Stimulated activated naive CD4-positive, alpha-beta T cell (primary cell): ENCODE measurements around the gene ASTN1.

Experiments
- DNase-seq, 6 experiments: peaks; one replicate each; lab custom pipeline; 2025; lab: John Stamatoyannopoulos, UW

Gene ASTN1

DNA sequence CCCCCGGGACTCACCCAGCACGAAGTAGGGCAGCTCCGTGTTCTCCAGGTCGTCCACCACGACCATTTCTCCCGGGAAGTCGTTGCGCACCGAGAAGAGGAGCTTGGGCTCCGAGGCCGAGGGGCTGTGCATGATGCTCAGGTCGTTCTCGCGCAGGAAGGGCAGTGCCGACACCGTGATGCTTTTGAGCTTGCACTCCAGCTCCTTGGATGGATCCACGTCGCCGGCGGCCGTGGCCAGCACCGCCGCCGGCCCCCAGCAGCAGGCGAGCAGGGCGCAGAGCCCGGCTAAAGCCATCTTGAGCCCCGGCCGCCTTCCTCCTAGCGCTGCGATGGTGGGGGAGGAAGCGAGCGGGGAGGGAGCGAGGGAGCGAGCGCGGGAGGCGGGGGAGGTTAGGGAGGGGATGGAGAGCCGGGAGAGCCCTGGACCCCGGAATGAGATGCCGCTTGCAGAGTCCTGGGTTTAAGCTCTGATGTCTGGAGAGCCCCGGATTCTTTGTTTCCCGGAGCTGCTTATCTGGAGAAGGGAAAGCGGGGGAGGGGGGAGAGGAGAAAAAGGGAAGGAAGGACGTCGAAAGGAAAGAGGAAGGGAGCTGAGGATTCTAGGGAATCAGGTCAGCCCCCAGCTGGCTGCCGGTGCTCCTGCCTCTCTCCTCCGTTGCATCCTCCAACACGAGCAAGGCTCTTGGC, at the start of gene ASTN1:
TSS of gene ASTN1 (minus strand) at position 333 of the 689 bp plus-strand sequence. CDS start at position 297, 36 bp downstream.
- DNase-seq = no peak

DNA sequence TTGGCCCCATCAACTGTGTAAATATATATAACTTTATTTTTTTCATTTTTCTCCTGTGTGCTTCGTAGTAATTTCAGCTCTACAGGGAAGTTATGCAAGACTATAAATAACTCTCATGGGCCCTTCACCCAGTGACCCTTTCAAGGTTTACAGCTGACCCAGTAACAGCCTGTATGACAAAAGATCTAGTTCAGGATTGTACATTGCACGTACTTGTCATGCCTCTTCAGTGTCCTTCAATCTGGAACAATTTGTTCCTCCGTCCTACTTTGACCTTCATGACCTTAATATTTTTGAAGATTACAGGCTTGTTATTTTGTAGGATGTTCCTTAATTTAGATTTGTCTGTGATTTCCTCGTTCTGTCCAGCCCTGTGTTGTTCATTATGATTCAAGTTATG, 46.7 kb upstream of the ASTN1 start:
- no peak for DNase-seq

- DNase-seq = no peak
These were observed 45.6 kb upstream of the ASTN1 start for GRCh38 chr1:177210071-177210470.

DNA sequence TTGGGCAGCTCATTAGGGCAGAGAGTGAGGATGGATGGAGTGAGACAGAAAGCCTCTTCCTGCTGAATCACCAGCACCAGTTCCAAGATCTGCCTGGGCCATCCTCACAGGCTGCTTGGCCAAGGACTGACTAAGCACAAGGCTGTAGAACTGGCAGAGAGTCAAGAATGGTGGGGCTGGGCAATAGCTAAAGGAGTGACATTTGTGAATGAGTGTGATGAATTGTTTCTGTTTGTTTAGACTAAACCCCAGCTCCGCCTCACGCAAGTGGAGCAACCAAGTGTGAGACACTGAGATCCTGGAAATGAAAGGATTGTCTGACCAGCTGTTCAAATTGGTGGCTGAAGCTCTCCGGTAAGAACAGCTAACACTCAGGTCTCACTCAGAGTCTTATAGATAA, 44.8 kb upstream of the ASTN1 start:
- no peak for DNase-seq

DNA sequence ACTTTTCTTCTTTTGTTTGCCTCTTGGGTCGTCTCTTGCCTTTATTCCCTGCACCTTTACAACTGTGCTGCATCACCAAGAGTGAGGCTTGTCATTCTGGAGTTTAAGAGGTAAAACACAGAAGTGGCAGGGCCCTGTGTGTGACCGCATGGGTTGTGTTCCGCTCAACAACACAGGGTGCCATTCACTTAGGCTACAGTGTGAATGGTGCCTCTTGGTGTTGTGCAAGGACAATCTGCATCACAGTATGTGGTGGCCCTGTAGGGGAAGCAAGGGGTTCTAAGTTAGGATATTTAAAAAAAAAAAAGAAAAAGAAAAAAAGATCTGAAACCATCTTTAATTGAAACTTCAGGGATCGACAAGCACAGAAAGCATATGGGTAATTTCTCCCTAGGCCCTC, 44.4 kb upstream of the ASTN1 start:
- DNase-seq = no peak

DNA sequence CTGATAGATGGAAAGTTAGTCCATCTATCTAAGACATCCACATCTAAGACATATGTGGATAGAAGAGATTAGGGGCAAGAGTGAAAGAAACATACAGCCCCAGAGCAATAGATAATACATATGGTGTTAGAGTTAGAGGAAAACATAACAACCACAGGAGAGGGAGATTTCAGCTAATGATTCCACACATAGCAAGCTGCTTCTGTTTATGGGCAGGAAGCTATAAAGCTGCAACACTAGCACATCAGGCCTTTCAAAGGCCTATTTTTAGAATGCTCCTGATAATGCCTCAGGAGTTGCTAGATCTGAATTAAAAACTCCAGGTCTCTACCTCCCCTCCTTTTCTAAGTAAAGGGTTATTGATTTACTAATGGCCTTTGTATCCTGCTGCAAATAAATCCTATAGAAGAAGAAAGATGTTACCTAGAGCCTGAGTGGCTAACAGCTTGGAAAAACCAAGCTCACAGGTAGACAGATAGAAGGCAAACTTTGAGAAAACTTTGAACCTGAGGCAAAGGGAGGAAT, 42.4 kb upstream of the ASTN1 start:
- no peak for DNase-seq

DNA sequence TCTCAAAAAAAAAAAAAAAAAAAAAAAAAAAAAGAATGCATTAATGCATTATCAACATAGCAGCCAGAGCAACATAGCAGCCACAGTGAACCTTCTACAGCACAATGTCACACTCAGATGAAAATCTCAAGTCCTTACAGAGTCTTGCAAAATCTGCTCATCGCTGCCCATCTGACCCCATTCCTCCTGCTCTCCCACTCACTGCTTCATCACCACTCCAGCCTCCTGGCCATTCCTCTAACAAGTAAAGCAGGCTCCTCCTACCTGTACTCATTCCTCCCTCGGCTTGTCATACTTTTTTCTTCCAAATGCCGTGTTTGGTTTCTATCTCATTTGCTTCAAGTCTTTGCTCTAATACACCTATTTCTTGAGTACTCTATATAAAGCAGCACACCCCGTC, 35.8 kb upstream of the ASTN1 start:
- DNase-seq = no peak

DNA sequence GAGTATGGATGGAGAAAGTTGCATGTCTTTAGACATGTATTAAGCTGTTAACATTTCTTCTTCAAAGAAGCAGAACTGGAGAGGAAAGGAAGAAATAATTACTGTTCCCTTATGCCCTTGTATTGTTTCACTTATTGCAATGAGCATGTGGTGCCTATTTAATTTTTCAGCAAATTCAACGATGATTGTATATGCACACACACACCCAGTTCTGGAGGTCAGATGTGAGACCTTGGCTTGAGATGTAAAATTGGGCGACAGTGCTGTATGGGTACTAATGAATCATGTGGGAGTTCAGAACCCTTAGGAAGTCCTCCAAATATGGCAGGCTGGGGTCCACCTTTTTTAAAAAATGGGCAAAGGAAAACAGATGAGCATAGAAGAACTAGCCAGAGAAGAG, 33.7 kb upstream of the ASTN1 start:
- DNase-seq = no peak

GRCh38 chr1:177190308-177190970, 25.9 kb upstream of the ASTN1 start:
- DNase-seq = no peak

GRCh38 chr1:177186639-177187038, 22.1 kb upstream of the ASTN1 start:
- DNase-seq = no peak

GRCh38 chr1:177185209-177185608, 20.7 kb upstream of the ASTN1 start:
- DNase-seq = no peak

GRCh38 chr1:177183836-177184235, 19.3 kb upstream of the ASTN1 start:
- no peak for DNase-seq

GRCh38 chr1:177181631-177182291, 17.2 kb upstream of the ASTN1 start:
- DNase-seq = peak in 1 of 6 experiments; percentile 7

DNA sequence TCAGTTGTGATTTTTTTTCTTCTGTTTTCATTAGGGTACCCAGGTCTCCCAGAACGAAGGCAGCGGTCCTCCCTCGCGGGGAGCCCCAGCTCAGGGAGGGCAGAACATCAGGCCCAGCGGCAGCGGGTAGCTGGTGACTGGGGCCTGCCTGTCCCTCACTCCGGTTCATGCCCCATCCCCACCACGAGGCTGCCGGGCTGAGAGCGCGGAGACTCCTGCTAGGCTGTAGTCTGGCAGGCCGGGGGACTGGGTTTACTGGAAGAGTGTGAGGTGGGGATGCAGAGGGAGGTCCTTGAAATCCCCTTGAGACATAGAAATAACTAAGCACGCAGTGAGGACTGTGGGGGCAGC, 16.7 kb upstream of the ASTN1 start:
- no peak for DNase-seq

DNA sequence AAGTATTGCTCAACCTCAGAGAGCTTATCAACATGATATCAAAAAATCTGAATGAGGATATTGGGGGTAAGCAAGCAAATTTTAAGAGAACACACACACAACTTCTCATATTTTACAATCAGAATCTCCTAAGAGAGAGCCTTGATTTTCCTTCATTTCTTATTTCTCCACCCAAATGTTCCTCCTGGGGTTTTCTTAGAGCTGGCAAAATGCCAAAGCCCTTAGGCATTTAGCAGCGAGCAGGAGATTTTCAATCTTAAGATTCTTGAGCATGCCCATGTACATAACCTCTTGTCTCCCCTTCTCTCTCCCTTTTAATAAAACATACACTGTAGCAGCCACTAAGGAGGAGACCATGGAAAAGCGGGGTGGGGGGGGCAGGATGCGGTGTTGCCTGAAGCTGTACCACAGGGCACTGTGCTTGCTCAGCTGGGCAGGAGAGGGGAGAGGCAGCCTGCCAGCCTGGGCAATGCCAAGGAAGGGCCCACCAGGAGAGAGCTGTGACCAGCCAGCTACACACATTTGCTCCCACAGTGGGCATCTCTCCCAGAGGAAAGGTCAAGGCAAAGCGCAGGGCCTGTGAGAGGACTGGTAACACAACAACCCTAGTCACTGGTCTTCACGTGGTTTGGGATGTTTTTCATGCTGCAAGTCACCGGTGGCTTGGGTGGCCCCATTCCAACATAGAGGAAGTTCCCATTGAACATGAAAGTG, 10.6 kb upstream of the ASTN1 start:
- no peak for DNase-seq

- no peak for DNase-seq
These were observed 9.5 kb upstream of the ASTN1 start for GRCh38 chr1:177173976-177174375.

- DNase-seq = no peak
These were observed 8.4 kb upstream of the ASTN1 start for GRCh38 chr1:177172866-177173265.

DNA sequence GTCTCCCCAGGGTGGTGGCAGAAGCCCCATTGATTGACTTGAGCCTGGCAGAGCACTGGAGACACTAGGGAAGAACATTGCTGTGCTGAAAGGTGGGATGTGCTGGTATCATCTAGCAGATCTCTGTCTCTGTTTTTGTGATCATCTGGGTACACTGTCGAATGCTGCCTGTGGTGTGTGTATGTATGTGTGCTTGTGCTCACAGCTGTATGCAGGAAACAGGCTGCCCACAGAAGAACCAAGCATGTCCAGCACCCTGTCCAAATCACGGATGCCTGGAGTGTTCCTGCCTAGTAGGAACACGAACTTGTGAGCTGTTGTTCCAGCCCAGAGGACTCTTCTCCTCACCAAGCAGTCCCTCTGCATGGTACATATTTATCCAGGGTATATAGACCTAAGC, 7.8 kb upstream of the ASTN1 start:
- no peak for DNase-seq

DNA sequence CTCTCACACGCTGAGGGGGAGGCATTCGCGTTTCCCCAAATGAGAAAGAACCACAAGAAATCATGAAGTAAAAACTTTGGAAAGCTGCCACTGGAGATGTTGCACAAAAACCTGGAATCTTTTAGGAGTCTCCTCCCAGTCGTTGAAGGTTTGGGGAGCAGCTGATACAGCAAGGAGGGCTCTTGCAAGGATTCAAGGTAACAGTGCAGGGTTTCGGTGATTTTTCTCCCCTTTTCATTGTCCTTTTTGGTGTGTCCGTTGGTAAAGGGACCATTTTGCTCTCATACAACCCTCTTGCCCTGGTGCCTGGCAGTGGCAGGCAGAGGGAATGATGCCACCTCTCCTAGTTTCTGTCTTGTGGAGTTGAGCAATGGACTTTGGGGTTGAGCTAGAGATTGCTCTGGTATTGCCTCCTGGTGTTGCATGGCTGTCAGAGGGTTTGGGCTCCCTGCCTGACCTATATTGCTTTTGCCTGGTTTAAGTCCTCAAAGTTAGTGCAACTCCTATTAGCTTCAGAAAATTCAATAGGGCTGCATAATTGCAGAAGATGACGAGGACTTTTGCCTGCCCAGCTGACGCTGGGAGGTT, 7.1 kb upstream of the ASTN1 start:
- no peak for DNase-seq

DNA sequence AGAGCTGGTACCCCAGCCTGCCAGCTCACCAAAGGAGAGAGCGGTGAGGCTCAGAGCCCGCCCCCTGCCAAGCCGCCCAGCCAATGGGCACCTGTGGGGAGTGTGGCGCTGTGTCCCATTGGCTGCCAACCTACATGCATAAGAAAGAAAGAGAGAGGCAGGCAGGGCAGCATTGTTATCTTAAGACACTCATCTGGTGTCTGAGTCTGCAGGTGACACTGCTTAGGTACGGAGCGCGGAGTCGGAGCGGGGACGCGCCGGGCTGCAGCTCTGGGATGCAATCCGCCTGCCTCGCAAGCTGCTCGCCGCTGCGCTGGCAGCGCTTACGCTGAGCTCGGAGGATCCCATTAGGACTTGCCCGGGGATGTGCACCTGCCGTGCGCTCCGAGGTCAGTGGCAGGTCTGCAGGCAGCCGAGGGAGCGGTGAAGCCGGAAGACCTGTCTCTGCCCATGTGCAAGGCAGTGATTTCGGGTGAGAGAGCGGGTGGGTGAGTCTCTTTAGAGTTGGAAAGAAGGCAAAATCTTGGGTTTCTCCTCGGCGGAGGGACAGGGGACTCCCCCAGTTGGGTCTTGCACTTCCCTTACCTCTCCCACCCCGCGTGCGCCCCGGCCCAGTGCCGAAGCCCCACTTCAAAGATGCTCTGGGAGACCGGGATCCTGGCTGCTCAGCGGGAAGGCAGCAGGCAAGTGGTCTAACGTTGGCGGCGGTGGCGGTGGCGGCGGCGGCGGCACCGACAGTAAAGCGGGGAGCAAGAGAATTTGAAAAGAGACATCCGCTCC, 6.4 kb upstream of the ASTN1 start, which contains the start of gene BRINP2:
TSS of gene BRINP2 (plus strand) at position 203 of the 780 bp plus-strand sequence. CDS start 58,919 bp downstream, outside the sequence.
- no peak for DNase-seq

DNA sequence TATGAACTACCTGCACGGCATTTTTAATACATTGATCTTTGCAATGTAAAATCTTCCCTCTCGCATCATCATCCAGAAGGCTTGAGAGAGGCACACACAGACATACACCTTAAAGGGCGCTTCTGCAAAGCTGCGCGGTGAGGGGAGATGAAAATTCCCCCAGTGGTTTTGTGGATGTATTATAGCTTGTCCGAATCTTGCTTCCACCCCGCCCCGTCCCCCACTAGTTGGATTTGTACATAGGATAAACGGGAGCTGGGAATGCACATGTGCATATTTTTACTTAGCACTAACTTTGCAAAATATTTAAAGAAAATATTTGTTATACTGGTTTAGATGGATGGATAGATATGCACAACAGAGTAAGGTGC, 542 bp upstream of the ASTN1 start:
- DNase-seq = no peak
